Effector memory CD4-positive, alpha-beta T cell (primary cell): Measurements from ENCODE around the gene DNAJB12.
"Not testable (repeated sequence)": the region's sequence is repeated elsewhere in the genome, so short reads cannot be mapped to it uniquely, and the experiment has no call there.

ENCODE experiments used
- DNase-seq, 3 donors: peaks; one replicate each; pipeline ENCODE4 v3.0.0-alpha.2; 2020
- H3K27ac ChIP-seq: 2 replicates; pipeline ENCODE4 v1.7.0; 2013; ENCODE audit warnings: mild to moderate bottlenecking, low read length, moderate library complexity; ENCODE audit not compliant: insufficient read depth, poor library complexity, severe bottlenecking
- H3K27me3 ChIP-seq: replicated peaks from 2 replicates; pipeline ENCODE4 v1.7.0; 2013; ENCODE audit warnings: mild to moderate bottlenecking, low read length; ENCODE audit not compliant: insufficient read depth, control insufficient read depth, poor library complexity, severe bottlenecking
- H3K36me3 ChIP-seq: 2 replicates; pipeline ENCODE4 v1.7.0; 2013; ENCODE audit warnings: mild to moderate bottlenecking, low read length, moderate library complexity; ENCODE audit not compliant: control insufficient read depth, insufficient read depth
- H3K4me1 ChIP-seq: 2 replicates; pipeline ENCODE4 v1.7.0; 2013; ENCODE audit warnings: low read length, mild to moderate bottlenecking; ENCODE audit not compliant: control insufficient read depth, insufficient read depth, poor library complexity, severe bottlenecking
- H3K4me3 ChIP-seq: 2 replicates; pipeline ENCODE4 v1.7.0; 2013; ENCODE audit warnings: low read length, low read depth, mild to moderate bottlenecking; ENCODE audit not compliant: insufficient read depth, poor library complexity, severe bottlenecking
- H3K9me3 ChIP-seq: 2 replicates; pipeline ENCODE4 v1.7.0; 2013; ENCODE audit warnings: mild to moderate bottlenecking, low read length, moderate library complexity; ENCODE audit not compliant: control insufficient read depth

The DNAJB12 gene

DNA sequence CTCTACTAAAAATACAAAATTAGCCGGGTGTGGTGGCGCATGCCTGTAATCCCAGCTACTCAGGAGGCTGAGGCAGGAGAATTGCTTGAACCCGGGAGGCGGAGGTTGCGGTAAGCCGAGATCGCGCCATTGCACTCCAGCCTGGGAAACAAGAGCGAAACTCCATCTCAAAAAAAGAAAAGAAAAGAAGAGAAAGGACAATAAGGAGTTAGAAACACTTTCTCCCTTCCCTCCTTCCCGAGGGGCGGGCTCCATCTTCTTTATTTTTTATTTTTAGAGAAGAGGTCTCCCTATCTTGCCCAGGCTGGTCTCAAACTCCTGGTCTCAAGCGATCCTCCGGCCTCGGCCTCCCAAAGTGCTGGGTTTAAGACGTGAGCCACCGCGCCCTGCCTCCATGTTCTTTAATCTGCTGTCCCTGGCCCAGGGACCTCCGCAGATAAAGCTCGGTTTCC, 57.9 kb downstream of the DNAJB12 start:
- not testable (repeated sequence) for H3K36me3 ChIP-seq, H3K9me3 ChIP-seq, DNase-seq, H3K27me3 ChIP-seq, H3K4me3 ChIP-seq
- Histone ChIP-seq H3K4me1 (peaks cover 51% of the 10 kb centered on the region), H3K27ac (peak overlapping the region; percentile 95)

DNA sequence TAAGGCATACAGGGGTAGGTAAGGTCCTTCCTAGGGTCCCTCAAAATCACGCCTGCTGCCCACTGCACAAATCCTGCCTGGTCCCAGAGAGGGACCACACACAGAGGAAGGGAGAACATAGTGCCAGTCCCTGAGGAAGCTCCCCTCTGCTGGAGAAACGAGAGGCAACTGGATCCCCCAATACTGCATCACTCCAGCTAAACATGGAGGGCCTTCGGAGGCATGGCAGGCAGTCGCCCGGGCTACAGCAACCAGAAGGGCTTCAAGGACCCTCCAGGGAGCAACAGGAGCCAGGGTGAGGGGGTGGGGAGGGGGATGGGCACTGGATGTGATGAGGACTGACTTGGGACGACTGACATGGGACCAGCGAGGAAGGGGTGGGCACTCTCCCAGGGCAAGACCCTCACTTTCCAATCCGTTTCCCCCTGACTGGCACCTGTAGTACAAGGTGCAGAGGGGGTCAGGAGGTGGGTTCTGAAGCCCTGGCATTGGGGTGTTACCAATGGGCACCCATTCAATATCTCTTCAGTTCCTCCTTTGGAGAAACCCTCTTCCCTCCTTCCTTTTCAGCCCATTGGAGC, 59.3 kb downstream of the DNAJB12 start:
- no peaks in the 10 kb centered on the region for H3K36me3 ChIP-seq
- H3K4me1 ChIP-seq: peaks cover 64% of the 10 kb centered on the region
- H3K27ac ChIP-seq: peak overlapping the region; percentile 95
- no peaks in the 10 kb centered on the region for H3K9me3 ChIP-seq
- H3K4me3 ChIP-seq: no peak overlapping the region
- H3K27me3 ChIP-seq: no peaks in the 10 kb centered on the region
- DNase-seq: no peak

DNA sequence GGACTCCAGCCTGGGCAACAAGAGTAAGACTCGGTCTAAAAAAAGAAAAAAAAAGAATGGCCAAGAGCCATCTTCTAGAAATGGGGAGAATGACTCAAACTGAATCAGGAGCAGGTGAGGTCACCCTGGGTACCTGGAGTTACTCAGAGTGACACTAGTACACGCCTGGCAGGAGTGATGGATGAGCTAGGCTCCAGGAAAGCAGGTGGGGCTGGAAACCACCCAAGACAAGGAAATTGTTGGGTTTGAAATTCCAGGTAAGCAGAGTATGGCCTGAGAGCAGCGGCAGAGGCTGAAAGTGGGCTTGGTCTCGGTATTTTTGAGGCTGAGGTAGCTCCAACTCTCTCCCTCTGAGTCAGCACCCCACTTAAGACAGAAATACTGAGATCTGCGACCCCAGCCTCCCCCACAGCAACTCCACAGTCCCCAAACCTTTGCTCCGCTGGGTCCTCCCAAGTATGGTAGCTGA, 62.5 kb downstream of the DNAJB12 start:
- Histone ChIP-seq H3K36me3 (no peaks in the 10 kb centered on the region), H3K27ac (no peak overlapping the region), H3K9me3 (no peaks in the 10 kb centered on the region), H3K4me3 (no peak overlapping the region), H3K27me3 (no peaks in the 10 kb centered on the region), H3K4me1 (peaks cover 50% of the 10 kb centered on the region)
- DNase-seq: peak in 1 of 3 donors; percentile 16

DNA sequence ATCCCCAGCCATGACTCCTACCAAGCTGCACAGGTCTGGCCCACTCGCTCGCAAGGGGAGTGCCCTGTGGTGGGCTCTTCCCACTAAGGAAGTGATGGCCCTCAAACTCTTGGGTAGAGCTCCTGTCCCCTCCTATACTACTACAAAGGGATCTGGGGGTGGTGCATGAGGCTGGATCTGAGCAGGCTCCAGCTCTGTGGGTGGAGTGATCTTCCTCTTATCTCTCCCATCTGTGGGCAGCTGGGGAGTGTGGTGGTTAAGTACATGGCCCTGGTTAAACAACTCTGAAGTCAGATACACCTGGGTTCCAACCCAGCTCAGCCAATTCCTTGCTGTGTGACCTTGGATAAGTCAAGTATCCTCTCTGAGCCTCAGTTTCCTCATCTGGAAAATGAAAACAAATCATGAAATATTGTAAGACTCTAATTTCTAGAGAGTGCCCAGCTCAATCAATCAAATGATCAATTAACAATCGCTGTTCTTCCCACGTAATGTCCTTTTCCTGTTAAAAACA, 63.6 kb downstream of the DNAJB12 start:
- DNase-seq: peak; percentile 34 to 47 (median 39)
- peaks cover 55% of the 10 kb centered on the region for H3K4me1 ChIP-seq
- H3K4me3 ChIP-seq: no peak overlapping the region
- no peaks in the 10 kb centered on the region for H3K9me3 ChIP-seq
- H3K27ac ChIP-seq: peak overlapping the region; percentile 34
- no peaks in the 10 kb centered on the region for H3K27me3 ChIP-seq
- H3K36me3 ChIP-seq: no peaks in the 10 kb centered on the region

DNA sequence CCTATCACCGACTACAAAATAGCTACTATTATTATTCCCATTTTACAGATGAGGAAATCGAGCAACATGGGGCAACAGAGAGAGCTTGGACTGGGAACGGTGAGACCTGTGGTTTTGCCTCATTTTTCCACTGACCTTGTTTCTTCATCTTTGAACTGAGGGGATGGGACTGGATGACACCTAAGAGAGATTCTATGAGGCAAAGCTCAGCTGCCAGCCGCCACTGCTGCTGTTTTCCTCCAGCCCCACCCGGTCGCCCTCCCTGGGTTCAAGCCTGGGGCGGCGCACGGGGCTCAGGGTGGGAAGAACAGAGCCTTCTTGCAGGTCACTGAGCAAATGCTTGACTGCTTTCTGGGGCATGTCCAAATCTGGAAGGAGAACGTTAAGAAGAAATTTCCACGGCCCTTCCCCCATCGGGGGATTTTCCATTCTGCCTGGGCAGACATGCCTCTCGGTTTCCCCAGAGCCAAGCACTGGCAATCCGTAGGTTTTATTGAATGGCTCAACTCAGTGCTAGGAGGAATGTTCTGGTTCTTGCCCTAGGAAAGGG, 68.7 kb downstream of the DNAJB12 start:
- no peaks in the 10 kb centered on the region for H3K27me3 ChIP-seq
- H3K4me1 ChIP-seq: peaks cover 18% of the 10 kb centered on the region
- H3K9me3 ChIP-seq: no peaks in the 10 kb centered on the region
- no peak for DNase-seq
- H3K4me3 ChIP-seq: no peak overlapping the region
- peak overlapping the region; percentile 30 for H3K27ac ChIP-seq
- H3K36me3 ChIP-seq: no peaks in the 10 kb centered on the region

DNA sequence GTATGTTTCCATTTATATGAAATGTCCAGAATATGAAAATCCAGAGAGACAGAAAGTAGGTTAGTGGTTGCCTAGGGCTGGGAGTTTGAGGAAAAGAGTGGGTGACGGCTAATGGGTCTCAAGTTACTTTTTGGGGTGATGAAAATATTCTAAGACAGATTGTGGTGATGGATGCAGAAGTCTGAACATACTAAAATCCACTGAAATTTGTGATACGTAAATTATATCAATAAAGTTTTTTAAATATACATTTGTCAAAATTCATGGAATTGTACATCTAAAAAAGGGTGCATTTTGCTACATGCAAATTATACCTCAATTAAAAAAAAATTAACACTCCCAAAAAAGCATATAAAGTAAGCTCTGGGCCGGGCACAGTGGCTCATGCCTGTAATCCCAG, 71.6 kb downstream of the DNAJB12 start:
- H3K4me1 ChIP-seq: peaks cover 13% of the 10 kb centered on the region
- DNase-seq: no peak
- no peaks in the 10 kb centered on the region for H3K27me3 ChIP-seq
- no peaks in the 10 kb centered on the region for H3K36me3 ChIP-seq
- no peak overlapping the region for H3K27ac ChIP-seq
- H3K4me3 ChIP-seq: no peak overlapping the region
- no peaks in the 10 kb centered on the region for H3K9me3 ChIP-seq
